GM12878 (cell line): ENCODE data around the gene ARFGAP3. TPM values are rescaled to one million over a fixed set of nuclear protein-coding genes. Genes with fewer than 3 reads are reported as not detected.

Experiments
- BCL11A ChIP-seq: IDR thresholded peaks from 2 replicates; pipeline ENCODE4 v1.6.1; 2011; ENCODE audit warnings: low read depth, low read length
- EP300 ChIP-seq, 2 experiments: fragments of 150-350 bp in 1 of 2; IDR thresholded peaks; 2 replicates each; pipeline ENCODE4 v1.6.1; 2011 to 2012; ENCODE audit warnings: low read depth in 2 of 2, low read length in 2 of 2, borderline replicate concordance in 1 of 2, improper control_type of control experiment in 1 of 2, inconsistent platforms in 1 of 2; ENCODE audit not compliant: control insufficient read depth in 1 of 2
- HDAC2 ChIP-seq: fragments of 200-600 bp; sonication (generic); IDR thresholded peaks from 2 replicates; pipeline ENCODE4 v1.6.1; 2017
- HDAC6 ChIP-seq: fragments of 200-600 bp; sonication (generic); IDR thresholded peaks from one replicate; pipeline ENCODE4 v1.8.0; 2017; ENCODE audit warnings: antibody characterized with exemption; ENCODE audit not compliant: unreplicated experiment
- KAT2A ChIP-seq: conservative IDR thresholded peaks from 2 replicates; pipeline ENCODE4 v1.6.1; 2011; ENCODE audit warnings: low read depth, low read length; ENCODE audit not compliant: control insufficient read depth
- KDM1A ChIP-seq: fragments of 200-600 bp; sonication (generic); IDR thresholded peaks from 2 replicates; pipeline ENCODE4 v1.6.1; 2016; ENCODE audit warnings: borderline replicate concordance
- MYC ChIP-seq: IDR thresholded peaks from 2 replicates; pipeline ENCODE4 v1.6.1; 2011; ENCODE audit warnings: mild to moderate bottlenecking, low read length, moderate library complexity, inconsistent platforms; ENCODE audit not compliant: insufficient read depth, insufficient replicate concordance, insufficient read length, severe bottlenecking
- NFIC ChIP-seq: IDR thresholded peaks from 2 replicates; pipeline ENCODE4 v1.6.1; 2012; ENCODE audit warnings: low read depth, mild to moderate bottlenecking, inconsistent platforms, low read length, moderate library complexity
- NFYA ChIP-seq: IDR thresholded peaks from 2 replicates; pipeline ENCODE4 v1.6.1; 2011; ENCODE audit warnings: low read depth, mild to moderate bottlenecking, low read length, improper control_type of control experiment, borderline replicate concordance
- POLR2AphosphoS2 ChIP-seq: IDR thresholded peaks from 2 replicates; pipeline ENCODE4 v1.6.1; 2011; ENCODE audit warnings: low read depth, mild to moderate bottlenecking, low read length, improper control_type of control experiment, moderate library complexity
- POU2F2 ChIP-seq: IDR thresholded peaks from 3 replicates; pipeline ENCODE4 v1.6.1; 2011; ENCODE audit warnings: low read depth, mild to moderate bottlenecking, low read length, borderline replicate concordance
- RB1 ChIP-seq: fragments of 450-650 bp; formaldehyde crosslinking; IDR thresholded peaks from 2 replicates; pipeline ENCODE4 v1.6.1; 2017; ENCODE audit warnings: mild to moderate bottlenecking, borderline replicate concordance
- RELA ChIP-seq: fragments of 450-650 bp; IDR thresholded peaks from 2 replicates; pipeline ENCODE4 v1.8.0; 2014; ENCODE audit warnings: borderline replicate concordance; ENCODE audit not compliant: partially characterized antibody
- SP1 ChIP-seq: IDR thresholded peaks from one replicate; pipeline ENCODE4 v1.6.1; 2011; ENCODE audit warnings: low read depth, low read length
- SREBF1 ChIP-seq: IDR thresholded peaks from 2 replicates; pipeline ENCODE4 v1.6.1; 2012; ENCODE audit warnings: mild to moderate bottlenecking, low read length
- TCF7 ChIP-seq: IDR thresholded peaks from 2 replicates; pipeline ENCODE4 v1.6.1; 2014; ENCODE audit warnings: antibody characterized with exemption, borderline replicate concordance
- ZBED1 ChIP-seq: IDR thresholded peaks from 2 replicates; pipeline ENCODE4 v1.6.1; 2016; ENCODE audit warnings: borderline replicate concordance
- ZBTB40 ChIP-seq: fragments of 450-650 bp; IDR thresholded peaks from 2 replicates; pipeline ENCODE4 v1.6.1; 2016; ENCODE audit warnings: mild to moderate bottlenecking, moderate library complexity, borderline replicate concordance
- ZNF217 ChIP-seq: fragments of 450-650 bp; IDR thresholded peaks from 2 replicates; pipeline ENCODE4 v1.6.1; 2017; ENCODE audit warnings: antibody characterized with exemption, mild to moderate bottlenecking
- polyA plus RNA-seq, 11 experiments: library from polyadenylated mRNA; depleted of rRNA in 4 of 11; unstranded in 6 of 11; stranded (reverse) in 5 of 11; fragments of >200 nt; fragmentation: Nextera tagmentation in 4 of 11; fragmentation: Illumina TruSeq in 1 of 11; extraction: Ambion mirVana in 4 of 11; extraction: Trizol in 1 of 11; gene quantifications; 1 replicate in 1 of 11; 2 replicates in 10 of 11; pipeline versions ENCODE4 v1.2.1 to v1.2.3, GENCODE V29; 2011 to 2016; ENCODE audit warnings: inconsistent platforms in 2 of 11, missing spikeins in 2 of 11, low read depth in 1 of 11
- total RNA-seq, 4 experiments: library from RNA; depleted of rRNA in 3 of 4; stranded (reverse); fragments of >200 nt in 3 of 4; fragmentation: Illumina TruSeq in 1 of 4; extraction: Trizol in 1 of 4; gene quantifications; 2 replicates each; pipeline versions ENCODE4 v1.2.1 to v1.2.3, GENCODE V29; 2013 to 2021

The ARFGAP3 gene
- total and polyA plus RNA-seq, 10 of the 15 experiments (the other 5 are each of a cell fraction or from before 2014, with no cell fraction given): 29.7 to 50.8 (median 39.5) TPM

GRCh38 chr22:42889304-42889703 is 32.2 kb upstream of the ARFGAP3 start (continued):
- TF ChIP-seq ZBTB40 (no peak), POLR2AphosphoS2 (no peak), TCF7 (no peak), POU2F2 (peak; percentile 35; the same call in 2 of the 3 replicates), KDM1A (no peak), ZNF217 (no peak), HDAC6 (no peak), BCL11A (peak; percentile 75), KAT2A (no peak), HDAC2 (no peak), RB1 (no peak; the same call in 1 of the 2 replicates), SP1 (peak; percentile 33), RELA (no peak), NFIC (peak; percentile 83), NFYA (no peak), ZBED1 (peak; percentile 62; the same call in 1 of the 2 replicates), EP300 (IDR thresholded peaks at IDR 0.05; ENCODE audit: borderline replicate concordance in 1 of 2, control insufficient read depth in 1 of 2, low read depth in 2 of 2, low read length in 2 of 2) (peak; percentile 89 to 93), MYC (no peak), SREBF1 (no peak)
